GM04503 (cell line): ENCODE data around the gene GABRD.
"Not testable (repeated sequence)": the region's sequence is repeated elsewhere in the genome, so short reads cannot be mapped to it uniquely, and the experiment has no call there.

ENCODE experiments used
- DNase-seq: peaks from one replicate; pipeline ENCODE4 v3.0.0-alpha.2; 2012; ENCODE audit warnings: low read depth

GABRD gene, protein sequence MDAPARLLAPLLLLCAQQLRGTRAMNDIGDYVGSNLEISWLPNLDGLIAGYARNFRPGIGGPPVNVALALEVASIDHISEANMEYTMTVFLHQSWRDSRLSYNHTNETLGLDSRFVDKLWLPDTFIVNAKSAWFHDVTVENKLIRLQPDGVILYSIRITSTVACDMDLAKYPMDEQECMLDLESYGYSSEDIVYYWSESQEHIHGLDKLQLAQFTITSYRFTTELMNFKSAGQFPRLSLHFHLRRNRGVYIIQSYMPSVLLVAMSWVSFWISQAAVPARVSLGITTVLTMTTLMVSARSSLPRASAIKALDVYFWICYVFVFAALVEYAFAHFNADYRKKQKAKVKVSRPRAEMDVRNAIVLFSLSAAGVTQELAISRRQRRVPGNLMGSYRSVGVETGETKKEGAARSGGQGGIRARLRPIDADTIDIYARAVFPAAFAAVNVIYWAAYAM

DNA sequence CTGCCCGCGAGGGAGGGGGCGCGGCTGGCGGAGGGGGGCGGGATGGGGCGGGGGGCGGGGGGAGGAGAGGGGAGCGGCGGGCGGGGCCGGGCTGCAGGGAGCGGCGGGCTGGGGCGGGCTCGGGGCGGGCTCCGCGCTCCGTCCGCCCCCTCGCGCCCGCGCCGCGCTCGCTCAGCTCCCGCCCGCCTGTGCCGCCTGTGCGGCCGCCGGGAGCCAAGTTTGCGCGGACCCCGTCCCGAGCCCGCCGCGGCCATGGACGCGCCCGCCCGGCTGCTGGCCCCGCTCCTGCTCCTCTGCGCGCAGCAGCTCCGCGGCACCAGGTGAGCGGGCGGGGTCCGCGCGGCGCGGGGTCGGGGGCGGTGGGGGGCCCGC, at the start of gene GABRD:
Gene GABRD (plus strand): TSS at position 174 of the 372 bp plus-strand sequence. CDS start 79 bp downstream, at position 253.
- DNase-seq, result no peak

DNA sequence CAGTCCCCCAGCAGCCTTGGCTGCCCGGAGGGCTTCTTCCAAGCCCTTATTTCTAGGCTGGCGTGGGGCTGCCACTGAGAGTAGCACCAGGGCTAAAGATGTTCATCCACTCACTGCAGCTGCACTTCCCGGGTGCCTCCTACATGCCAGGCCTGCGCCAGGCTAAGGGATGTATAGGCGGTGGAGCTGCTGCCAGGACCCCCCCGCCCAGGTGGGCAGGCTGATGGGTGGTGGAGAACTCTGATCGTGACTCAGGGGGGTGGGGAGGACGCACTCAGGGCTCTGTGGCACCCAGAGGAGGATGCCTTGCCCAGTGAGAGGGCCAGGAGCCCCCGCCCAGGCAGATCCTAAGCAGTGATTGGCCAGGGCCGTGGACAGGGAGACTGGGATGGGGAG, 49.6 kb upstream of the GABRD start:
- no peak for DNase-seq

DNA sequence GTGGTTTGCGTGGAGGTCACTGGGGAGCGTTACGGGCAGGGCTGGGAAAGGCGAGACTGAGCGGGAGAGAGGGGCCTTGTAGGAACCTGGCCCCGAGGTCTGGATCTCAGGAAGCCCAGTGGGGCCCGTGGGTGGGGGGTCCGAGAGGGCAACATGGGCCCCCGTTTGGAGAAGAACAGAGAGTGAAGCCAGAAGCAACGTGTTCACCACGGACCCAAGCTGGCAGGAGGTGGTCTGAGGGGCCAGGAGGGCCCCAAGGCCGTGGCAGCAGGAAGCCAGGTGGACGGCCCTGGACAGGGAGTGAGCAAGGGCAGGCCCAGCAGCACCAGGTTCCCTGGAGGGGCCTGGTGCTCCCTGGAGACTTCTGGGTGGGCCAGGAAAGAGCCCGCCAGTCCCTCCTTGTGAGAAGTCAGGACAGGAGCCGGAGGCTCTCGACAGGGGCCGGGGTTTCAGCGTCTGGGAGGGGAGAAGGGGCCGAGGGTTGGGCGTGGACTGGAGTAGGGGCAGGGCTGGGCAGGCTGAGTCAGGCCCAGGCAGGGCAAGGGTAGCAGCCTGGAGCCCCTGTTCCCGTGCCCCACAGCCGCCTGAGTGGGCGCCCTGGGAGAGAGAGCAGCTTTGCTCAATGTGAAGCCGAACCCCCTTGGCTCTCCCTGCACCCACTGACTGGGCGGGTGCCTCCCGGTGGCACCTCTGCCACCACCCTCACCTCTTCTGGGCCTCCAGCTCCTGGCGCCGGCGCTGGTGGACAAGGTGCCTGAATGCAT, 49.0 kb upstream of the GABRD start:
- DNase-seq, result no peak

DNA sequence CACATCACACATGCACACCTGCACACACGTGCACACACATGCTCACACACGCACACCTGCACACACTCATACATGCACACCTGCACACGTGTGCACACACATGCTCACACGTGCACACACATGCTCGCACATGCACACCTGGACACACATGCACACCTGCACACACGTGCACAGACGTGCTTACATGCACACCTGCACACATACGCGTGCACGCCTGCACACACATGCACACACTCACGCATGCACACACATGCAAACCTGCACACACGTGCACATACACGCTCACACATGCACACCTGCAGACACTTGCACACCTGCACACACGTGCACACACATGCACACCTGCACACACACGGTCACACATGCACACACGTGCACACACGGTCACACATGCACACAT, 48.1 kb upstream of the GABRD start:
- DNase-seq, result no peak

DNA sequence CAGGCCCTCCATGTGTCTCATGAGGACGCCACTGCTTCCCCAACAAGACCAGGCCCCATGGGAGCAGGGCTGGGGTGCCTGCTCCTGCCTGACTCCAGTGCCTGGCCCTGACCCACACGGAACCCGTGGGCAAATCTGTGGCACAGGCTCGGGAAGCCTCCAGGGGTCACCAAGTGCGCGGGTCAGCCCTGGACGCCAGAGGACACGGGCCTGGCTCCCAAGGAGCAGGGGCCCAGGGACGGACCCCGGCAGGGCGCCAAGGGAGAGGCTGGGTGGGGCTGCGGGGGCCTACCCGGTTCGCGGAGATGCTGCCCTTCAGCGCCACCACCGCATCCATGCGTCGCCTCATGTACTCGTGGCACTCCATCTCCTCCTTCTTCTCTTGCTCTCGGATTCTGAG, 47.5 kb upstream of the GABRD start:
- DNase-seq, result no peak

DNA sequence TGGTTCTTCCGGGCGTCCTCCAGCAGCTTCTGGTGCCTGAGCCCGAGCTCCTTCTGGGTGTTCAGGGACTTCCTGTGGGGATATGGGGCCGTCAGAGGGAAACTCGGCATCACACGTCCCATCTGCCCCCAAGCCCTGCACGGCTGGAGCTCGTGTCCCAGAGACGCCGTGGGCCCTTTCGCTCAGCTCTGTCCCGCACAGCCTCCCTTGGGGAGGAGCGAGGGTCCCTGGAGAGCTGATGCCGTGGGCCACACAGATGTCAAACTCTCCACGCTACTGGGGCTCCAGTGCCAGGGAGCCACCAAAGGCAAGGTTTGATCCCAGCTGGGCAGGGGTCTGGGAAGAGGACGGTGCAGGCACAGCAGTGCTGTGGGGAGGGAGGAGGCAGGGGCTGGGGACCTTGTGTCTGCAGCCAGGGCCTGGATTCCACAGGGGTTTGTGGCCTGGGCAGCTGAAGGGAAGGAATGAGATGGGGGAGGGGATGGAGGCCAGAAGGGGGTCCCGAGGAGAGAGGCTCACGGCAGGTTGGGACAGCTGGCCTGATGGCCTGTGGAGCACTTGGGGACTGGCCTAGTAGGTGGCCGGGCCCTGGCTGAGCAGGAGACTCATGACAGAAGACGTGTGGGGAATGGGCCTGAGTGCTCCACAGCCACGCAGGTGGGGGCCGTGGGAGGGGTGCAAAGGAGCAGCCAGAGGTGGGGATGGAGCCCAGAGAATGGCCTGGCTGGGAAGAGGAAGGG, 46.0 kb upstream of the GABRD start:
- DNase-seq, result no peak

DNA sequence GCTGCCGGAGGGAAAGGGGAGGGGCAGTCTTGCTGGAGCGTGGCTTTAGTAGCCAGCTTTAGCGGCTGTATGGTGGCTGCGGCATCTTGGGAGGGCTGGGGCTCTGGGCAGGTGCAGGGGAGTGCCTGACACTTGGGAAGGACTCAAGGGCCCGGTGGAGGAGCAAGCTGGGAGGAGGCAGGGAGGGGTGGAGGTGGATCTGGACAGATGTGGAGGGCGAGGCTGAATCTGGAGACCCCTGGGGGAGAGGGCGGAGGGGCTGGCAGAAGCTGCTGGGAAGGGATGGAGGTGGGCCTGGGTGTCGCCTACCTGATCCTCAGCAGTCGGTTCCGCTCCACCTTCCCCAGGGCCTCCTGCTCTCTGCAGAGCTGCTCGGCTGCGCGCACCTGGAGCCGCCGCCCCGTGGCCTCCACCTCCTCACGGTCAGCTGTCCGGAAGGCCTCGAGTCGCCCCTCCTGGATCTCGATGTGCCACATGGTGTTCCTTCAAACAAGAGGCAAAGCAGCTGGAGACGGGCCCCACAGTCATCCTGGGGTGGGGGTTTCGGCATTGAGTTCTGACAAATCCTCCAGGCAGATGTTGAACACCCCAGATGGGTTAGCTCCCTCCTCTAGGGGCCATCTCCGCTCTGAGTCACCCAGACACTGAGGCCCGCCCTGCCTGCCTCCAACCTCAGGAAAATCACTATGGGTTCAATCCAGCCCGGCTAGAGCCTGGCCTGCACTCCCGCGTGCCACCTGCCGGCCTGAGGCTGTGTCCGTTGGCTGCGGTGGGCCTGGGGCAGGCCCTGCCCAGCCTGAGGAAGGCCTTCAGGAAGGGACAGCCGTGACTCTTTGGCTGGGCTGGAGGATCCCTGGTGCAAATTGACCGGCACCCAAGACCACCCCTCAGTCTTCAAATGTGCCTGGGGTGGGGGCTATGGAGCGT, 45.2 kb upstream of the GABRD start:
- DNase-seq, result no peak

DNA sequence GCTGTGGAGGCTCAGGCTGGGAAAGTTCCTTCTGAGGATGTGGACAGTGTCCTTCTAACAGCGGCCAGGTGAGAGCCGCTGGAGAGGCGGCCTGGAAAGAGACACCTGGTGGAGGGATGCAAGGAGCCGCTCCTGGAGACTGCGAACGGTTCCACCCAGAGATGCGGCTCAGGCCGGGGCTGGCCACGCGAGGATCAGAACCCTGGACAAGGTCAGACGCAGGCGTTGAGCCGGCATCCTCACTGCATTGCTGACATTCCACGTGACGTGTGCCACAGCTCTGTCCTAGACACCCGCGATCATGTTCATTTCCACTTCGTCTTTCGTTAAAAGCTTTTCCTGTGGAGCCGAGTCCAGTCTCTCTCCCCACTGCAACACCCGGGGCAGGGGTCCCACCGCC, 44.3 kb upstream of the GABRD start:
- no peak for DNase-seq

DNA sequence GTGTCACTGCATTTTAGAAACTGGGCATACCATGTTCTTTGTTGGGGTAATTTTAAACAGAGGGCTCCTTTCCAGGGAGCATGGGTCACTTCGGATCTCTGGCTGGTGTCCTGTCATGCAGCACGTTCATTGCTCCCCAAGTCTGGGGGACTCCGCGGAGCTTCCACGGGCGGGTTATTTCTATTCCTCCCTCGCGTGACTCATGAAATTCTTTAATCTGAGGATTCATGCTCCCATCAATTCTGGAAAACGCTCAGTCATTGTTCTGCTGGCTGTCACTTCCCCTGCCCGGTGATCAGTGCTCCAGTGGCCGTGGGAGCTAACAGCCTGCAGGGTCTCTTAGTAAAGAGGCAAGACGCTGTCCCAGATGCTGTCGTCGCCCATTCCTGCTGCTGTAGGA, 43.6 kb upstream of the GABRD start:
- DNase-seq, result no peak

DNA sequence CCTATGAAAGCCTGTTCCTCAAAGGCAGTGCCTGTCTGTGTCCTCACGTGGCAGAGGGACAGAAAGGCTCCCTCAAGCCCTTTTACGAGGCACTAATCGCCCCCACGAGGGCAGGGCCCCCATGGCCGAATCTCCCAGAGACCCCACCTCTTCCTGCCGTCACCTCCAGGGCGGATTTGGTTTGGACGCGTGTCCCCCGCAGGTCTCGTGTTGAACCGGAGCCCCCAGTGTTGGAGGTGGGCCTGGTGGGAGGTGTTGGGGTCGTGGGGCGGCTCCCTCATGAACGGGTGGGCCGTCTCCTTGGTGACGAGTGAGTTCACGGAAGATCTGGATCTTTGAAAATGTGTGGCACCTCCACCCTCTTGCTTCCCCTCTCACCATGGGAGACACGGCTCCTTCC, 43.1 kb upstream of the GABRD start:
- DNase-seq, result no peak

DNA sequence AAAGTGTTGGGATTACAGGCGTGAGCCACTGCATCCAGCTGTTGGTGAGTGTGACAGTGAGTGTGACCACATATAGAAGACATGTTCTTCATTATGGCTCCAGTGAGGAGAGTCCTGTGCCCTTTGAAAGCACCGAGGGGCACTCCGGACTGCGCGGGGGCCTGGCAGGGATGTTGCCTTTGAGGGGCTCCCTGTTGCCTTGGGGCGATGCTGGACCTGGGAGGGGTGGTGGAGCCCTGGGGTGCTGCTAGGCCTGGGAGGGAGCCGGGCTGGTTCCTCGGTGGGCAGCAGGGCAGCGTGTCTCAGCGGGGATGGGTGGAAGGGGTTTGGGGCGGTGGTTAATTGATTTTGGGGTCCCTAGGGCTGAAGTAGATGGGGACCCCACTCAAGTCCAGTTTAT, 41.0 kb upstream of the GABRD start:
- no peak for DNase-seq

DNA sequence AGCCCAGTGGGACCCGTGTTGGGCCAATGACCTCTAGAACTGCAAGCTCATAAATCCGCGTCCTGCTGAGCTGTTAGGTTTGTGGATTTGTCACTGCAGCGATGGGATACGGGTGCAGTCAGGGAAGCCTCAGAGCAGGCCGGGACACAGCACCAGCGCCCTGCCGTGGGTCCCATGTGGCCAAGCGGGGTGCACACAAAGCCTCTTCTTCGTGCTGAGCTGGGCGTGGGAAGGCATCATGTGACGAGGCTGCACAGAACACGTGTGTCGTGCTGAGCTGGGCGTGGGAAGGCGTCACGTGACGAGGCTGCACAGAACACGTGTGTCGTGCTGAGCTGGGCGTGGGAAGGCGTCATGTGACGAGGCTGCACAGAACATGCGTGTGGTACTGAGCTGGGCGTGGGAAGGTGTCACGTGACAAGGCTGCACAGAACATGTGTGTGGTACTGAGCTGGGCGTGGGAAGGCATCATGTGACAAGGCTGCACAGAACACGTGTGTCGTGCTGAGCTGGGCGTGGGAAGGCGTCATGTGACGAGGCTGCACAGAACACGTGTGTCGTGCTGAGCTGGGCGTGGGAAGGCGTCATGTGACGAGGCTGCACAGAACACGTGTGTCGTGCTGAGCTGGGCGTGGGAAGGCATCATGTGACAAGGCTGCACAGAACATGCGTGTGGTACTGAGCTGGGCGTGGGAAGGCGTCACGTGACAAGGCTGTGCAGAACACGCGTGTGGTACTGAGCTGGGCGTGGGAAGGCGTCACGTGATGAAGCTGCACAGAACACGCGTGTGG, 40.3 kb upstream of the GABRD start:
- not testable (repeated sequence) for DNase-seq

DNA sequence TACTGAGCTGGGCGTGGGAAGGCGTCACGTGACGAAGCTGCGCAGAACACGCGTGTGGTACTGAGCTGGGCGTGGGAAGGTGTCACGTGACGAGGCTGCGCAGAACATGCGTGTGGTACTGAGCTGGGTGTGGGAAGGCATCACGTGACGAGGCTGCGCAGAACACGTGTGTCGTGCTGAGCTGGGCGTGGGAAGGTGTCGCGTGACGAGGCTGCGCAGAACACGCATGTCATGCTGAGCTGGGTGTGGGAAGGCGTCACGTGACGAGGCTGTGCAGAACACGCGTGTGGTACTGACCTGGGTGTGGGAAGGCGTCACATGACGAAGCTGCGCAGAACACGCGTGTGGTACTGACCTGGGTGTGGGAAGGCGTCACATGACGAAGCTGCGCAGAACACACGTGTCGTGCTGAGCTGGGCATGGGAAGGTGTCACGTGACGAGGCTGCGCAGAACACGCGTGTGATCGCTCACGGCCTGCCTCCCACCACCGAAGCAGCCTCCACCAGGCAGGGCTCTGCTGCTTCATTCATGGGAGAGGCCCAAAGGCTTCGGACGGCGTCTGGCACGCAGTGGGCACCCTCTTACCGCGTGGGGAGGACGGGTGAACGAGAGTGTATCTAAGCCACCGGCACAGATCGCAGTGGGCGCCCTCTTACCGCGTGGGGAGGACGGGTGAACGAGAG, 39.5 kb upstream of the GABRD start:
- DNase-seq, result no peak

DNA sequence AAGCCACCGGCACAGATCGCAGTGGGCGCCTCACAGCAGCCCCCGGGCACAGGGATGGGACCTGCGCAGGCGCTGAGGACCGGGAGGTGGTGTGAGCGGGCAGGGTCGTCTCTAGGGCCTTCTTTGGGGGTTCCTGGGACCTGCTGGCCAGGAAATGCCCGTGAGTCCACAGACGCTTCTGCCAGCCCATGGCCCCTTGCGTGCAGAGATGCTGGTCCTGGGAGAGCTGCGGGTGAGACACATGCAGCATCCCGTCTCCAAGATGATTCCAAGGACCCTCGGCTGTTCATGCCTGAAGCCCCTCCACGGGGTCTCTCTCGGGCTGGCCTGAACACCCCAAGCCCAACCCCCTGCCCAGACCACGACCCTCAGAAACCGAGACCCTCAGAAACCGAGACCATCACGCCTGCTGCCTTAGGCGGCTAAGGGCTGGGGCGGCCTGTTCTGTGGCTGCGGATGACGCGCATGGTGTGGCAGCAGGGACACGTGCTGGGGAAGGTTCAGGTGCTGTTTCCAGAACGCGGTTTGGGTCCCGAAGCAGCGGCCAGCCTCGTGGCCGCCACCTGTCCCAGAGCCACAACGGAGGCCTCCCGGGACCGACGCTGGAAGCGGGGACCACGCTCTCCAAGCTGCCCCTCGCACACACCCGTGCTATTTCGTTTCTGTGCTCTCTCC, 38.5 kb upstream of the GABRD start:
- DNase-seq, result no peak

DNA sequence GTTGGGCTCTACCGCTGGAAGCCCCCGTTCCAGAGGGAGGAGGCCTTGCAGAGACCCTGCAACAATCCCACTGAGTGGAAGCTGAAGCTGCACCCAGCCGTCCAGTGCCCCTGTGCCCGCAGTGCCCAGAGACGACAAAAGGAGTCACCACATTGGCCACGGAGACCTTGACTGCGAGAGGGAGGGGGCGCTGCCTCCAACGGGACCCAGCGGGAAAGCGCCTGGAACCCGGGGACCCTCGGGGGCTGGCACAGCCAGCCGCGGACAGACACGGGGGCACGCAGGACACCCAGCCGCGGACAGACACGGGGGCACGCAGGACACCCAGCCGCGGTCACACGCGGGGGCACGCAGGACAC, 38.0 kb upstream of the GABRD start:
- DNase-seq, result no peak

DNA sequence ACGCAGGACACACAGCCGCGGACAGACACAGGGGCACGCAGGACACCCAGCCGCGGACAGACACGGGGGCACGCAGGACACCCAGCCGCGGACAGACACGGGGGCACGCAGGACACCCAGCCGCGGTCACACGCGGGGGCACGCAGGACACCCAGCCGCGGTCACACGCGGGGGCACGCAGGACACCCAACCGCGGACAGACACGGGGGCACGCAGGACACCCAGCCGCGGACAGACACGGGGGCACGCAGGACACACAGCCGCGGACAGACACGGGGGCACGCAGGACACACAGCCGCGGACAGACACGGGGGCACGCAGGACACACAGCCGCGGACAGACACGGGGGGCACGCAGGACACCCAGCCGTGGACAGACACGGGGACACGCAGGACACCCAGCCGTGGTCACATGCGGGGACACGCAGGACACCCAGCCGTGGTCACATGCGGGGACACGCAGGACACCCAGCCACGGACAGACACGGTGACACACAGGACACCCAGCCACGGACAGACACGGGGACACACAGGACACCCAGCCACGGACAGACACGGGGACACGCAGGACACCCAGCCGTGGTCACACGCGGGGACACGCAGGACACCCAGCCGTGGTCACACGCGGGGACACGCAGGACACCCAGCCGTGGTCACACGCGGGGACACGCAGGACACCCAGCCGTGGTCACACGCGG, 37.4 kb upstream of the GABRD start:
- not testable (repeated sequence) for DNase-seq

DNA sequence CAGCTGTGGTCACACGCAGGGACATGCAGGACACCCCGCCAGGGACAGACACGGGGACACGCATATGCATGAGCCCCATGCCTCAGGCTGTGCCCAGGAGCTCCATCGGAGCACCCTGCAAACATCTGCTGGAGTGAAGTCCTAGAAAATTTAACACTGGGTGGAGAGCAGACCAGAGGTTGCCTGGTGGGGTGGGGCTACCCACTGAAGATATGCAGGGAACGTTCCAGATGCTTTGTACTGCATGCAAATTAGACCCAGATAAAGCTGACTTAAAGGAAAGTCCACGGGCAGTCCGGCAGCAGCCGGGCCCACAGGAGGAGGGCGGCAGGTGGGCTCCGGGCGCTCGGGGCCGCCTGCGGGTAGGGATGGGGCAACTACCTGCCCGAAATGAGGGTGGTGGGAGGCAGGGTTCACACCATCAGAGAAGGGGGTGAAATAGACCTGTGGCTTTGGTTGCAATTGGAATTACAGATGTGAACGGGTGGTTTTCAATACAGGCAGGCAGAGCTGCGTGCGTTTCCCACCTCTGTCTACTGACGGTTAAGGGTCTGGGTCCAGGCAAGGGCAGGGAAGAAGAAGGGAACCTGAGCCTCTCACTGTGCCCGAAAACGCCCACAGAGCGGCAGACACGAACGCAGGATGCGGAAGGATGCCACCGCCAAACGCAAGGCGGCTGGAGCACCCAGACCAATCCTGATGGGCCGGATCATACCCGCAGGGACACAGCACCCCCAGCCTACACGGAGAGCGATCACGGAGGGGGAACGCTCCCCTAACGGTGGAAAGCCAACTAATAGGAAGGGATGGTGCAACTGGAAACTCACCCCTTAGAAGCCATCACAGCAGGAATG, 36.5 kb upstream of the GABRD start:
- no peak for DNase-seq

DNA sequence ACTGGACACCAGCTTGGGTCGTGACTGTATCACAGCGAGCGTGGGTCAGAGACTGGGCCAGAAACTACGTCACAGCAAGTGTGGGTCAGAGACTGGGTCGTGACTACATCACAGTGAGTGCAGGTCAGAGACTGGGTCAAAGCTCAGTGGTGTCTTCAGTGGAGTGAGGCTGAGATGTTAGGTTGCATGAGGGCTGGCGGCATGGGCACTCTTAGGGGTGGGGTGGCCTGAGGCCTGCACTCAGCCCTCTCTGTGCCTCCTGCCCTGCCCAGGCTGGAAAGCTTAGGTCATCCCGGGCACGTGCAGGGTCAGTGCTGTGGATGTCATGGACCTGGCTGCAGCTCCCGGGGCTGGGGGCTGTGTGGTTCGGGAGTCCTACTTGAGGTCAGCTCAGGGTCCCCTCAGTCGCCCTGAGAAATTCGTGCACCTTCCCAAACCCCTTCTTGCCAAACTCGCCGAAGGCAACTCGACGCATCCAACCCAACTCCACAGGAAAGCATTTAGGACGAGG, 34.5 kb upstream of the GABRD start:
- no peak for DNase-seq
